ENCODE measurements around the gene LSM7.
"Not testable (repeated sequence)": the region's sequence is repeated elsewhere in the genome, so short reads cannot be mapped to it uniquely, and the experiment has no call there.

LSM7 gene

DNA sequence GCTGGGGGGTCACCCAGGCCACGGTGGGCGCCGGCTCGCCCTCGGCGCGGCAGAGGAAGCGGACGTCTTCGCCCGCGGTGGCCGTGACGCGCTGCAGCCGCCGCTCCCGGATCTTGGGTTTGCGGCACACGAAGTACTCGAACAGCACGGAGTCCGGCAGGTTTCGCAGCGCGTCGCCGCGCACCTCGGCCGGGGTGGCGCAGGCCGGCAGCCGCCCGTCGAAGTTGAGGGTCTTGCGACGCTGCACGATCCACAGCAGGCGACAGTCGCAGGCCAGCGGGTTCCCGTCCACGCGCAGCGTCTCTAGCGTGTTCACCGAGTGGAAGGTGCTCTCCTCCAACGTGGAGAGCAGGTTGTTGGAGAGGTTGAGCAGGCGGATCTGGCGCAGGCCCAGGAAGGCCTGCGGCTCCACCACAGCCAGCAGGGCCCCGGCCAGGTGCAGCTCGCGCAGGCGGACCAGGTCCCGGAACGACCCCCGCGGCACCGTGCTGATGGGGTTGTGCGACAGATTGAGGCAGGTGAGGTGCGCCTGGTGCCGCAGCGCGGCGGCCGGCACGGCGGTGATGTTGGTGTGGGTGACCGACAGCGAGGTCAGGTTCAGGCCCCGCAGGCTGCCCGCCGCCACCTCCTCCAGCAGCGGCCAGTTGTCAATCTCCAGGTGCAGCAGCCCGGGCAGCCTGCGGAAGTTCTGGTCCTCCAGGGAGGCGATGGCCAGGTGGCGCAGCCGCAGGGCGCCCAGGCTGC lies 37.8 kb downstream of the LSM7 start:
- Mint-ChIP-seq H3K36me3 (no peaks in the 10 kb centered on the region), H3K27ac (no peak overlapping the region), H3K27me3 (no peaks in the 10 kb centered on the region), H3K9me3 (ENCODE audit: low read depth) (no peaks in the 10 kb centered on the region), H3K4me1 (ENCODE audit: low read depth) (peaks cover 20% of the 10 kb centered on the region), H3K4me3 (peak overlapping the region; percentile 69)

DNA sequence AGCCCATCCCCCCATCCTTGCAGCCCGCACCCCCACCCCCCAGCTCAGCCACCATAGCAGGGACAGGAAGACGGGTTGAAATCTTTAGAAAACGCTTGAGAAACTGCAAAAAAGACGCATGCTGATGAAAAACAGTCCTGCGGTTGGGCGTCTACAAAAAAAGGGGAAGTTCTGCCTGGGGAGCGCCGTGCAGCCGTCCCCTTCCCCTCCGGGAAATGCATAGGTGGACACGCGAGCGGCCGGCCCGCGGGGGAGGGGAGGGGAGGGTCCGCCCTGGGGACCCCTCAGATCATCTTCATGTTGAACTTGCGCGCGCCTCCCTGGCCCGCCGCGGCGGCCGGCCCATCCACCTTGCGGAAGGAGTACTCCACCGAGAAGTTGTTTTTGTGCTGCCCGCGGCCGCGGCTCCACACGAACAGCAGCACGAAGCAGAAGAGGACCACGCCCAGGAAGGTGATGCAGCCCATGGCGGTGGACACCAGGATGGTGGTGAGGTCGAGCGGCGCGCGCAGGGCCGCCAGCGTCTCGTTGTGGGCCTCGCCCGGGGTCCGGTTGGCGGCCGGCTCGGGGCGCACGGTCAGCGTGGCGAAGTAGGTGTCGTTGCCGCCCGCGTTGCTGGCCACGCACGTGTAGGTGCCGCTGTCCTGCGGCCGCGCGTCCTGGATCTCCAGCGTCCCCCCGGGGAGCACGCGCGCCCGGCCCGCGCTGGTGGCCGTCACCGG lies 38.5 kb downstream of the LSM7 start:
- no peaks in the 10 kb centered on the region for H3K27me3 Mint-ChIP-seq
- peak overlapping the region; percentile 83 for H3K4me3 Mint-ChIP-seq
- H3K9me3 Mint-ChIP-seq (ENCODE audit: low read depth), result no peaks in the 10 kb centered on the region
- peak overlapping the region; percentile 73 for H3K27ac Mint-ChIP-seq
- no peaks in the 10 kb centered on the region for H3K36me3 Mint-ChIP-seq
- H3K4me1 Mint-ChIP-seq (ENCODE audit: low read depth), result peaks cover 20% of the 10 kb centered on the region

DNA sequence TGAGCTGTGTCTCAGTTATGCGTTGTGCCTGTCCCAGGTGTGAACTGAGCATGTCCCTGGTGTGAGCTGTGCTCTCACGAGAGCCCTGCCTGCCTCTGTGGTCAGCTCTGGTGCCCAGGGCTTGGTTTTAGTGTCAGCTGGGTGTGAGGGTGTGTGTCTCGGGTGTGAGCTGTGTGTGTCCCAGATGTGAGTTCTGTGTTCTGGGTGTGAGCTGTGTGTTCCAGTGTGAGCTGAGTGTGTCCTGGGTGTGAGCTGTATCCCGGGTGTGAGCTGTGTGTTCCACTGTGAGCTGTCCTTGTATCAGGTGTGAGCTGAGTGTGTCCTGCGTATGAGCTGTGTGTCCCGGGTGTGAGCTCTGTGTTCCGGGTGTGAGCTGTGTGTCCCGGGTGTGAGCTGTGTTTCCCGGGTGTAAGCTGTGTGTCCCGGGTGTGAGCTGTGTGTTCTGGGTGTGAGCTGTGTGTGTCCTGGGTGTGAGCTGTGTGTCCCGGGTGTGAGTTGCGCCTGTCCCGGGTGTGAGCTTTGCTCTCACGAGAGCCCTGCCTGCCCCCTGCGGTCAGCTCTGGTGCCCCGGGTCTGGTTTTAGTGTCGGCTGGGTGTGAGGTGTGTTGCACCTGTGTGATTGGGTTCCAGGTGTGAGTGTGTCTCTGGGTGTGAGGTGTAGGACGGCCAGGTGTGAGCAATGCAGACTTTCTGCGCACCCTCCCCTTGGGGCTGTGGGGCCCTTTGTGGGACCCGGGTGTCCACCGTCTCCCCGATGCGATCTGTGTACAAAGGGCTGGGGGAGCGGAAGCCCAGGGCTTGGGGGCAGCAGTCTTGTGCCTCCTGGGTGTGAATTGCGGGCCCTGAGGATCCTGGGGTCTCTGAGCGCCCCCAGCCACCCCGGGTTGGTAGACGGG lies 39.3 kb downstream of the LSM7 start:
- no peaks in the 10 kb centered on the region for H3K9me3 Mint-ChIP-seq (ENCODE audit: low read depth)
- H3K27ac Mint-ChIP-seq, result peak overlapping the region; percentile 54
- H3K4me3 Mint-ChIP-seq, result peak overlapping the region; percentile 83
- no peaks in the 10 kb centered on the region for H3K27me3 Mint-ChIP-seq
- H3K4me1 Mint-ChIP-seq (ENCODE audit: low read depth), result peaks cover 20% of the 10 kb centered on the region
- H3K36me3 Mint-ChIP-seq, result no peaks in the 10 kb centered on the region

DNA sequence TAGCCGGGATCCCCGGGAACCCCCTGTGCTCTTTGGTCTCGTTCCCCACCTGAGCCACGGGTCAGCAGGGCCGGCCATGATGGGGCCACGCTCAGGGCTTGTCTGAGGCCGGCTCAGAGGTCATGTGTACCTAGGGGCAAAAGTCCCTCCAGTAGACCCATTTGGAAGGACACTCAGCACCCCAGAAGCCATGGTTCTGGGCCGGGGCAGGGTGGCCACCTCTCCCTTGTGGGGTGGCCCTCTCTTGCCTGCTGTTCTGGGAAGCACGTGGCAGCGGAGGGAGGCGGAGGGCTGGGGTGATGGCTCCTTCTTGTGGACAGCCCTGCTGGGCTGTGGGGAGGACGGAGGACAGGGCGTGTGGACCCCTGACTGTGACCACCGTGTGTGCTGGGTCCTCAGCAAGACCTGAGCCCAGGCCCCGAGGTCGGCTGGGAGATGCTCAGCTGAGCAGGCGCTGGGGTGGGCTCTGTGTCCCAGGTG lies 40.0 kb downstream of the LSM7 start:
- Mint-ChIP-seq H3K9me3 (ENCODE audit: low read depth) (no peaks in the 10 kb centered on the region), H3K4me1 (ENCODE audit: low read depth) (peaks cover 17% of the 10 kb centered on the region), H3K27ac (no peak overlapping the region), H3K36me3 (no peaks in the 10 kb centered on the region), H3K4me3 (peak overlapping the region; percentile 83), H3K27me3 (no peaks in the 10 kb centered on the region)

DNA sequence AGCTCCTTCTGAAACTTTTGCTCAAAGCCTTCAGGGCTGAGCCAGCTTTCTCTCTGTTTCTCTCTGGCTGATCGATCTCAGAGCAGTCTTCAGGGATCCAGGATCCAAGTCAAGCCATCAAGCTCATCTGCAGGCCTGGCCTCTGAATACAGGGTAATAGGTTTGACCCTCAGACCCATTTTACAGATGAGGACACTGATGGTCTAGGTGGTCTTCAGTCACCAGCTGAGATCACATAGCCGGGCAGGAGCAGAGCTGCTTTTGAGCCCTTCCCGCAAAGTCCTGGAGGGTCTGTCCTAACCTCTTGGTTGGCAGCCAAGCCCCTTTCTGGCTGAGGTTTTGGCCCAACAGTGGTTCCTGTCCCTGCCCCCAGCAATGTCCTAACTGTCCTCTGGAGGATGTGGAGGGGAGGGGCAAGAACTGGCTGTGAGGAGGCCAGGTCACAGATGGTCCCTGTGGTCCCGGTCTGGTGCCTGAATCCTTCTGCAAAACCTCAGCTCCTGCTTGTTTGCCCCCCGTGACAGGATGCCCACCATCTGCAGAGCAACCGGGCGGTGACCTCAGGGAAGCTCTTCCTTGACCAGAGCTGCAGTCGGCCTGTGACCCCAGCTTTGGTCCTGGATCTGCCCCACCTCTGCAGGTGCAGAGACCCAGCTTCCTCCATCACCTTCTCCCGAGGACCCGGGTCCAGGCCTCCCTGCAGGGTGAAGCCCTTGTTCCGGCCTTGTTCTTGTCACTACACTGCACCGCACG lies 40.6 kb downstream of the LSM7 start:
- Mint-ChIP-seq H3K4me1 (ENCODE audit: low read depth) (peaks cover 19% of the 10 kb centered on the region), H3K4me3 (no peak overlapping the region), H3K27me3 (no peaks in the 10 kb centered on the region), H3K9me3 (ENCODE audit: low read depth) (no peaks in the 10 kb centered on the region), H3K27ac (no peak overlapping the region), H3K36me3 (no peaks in the 10 kb centered on the region)

DNA sequence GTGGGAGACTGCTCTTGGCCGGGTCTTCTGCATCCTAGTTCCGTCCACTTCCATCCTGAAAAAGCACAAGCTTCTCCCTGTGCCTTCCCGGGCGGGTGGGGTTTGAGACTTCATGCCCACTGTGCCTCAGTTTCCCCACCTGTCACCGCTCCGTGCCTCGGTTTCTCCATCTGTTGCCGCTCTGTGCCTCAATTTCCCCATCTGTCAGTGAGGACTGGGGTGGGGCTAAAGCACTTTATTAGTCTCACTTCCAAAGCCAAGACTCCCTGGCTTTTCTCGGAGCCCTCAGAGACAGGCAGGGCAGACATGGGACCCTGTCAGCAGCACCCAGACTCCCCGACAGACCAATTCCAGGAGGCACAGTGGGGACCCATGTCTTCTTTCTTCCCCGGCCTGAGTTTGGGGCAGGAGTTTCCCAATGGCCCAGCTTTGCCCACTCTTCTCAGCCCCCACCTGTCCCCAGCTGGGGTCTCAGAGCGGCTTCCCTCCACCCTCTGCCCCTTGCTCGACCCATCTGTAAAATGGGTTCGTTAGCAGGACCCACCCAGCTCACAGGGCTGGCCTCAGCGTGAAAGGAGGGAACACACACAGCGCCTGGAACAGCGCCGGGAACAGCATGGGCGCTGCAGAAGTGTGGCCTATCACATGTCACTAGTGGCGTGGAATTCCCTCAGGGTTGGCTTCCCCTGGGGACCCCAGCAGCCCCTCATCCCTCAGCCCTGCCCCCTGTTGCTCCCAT lies 41.8 kb downstream of the LSM7 start:
- H3K27me3 Mint-ChIP-seq, result no peaks in the 10 kb centered on the region

DNA sequence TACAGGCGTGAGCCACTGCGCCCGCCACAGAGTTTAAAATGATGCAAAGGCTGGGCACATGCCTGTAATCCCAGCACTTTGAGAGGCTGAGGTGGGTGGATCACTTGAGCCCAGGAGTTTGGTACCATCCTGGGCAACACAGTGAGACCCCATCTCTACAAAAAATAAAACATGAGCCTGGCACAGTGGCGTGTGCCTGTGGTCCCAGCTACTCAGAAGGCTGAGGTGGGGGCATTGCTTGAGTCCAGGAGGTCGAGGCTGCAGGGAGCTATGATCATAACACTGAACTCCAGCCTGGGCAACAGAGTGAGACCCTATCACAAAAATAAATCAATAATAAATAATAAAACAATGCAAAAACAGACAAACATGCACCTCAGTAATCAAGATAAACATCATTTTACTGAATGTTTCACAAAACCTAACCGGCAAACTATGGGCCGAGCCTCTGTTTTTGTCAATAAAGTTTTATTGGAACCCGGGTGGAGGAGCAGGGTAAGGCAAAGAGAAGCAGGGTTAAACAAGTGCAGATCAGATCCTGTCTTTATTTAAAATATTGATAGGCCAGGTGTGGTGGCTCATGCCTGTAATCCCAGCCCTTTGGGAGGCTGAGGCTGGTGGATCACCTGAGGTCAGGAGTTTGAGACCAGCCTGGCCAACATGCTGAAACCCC lies 44.4 kb downstream of the LSM7 start:
- Mint-ChIP-seq H3K27ac (no peak overlapping the region), H3K36me3 (no peaks in the 10 kb centered on the region), H3K4me1 (ENCODE audit: low read depth) (peaks cover 14% of the 10 kb centered on the region), H3K4me3 (no peak overlapping the region), H3K27me3 (no peaks in the 10 kb centered on the region), H3K9me3 (ENCODE audit: low read depth) (no peaks in the 10 kb centered on the region)

More for the DNA sequence above, 41.8 kb downstream of the LSM7 start:
- Mint-ChIP-seq H3K27ac (no peak overlapping the region), H3K4me3 (no peak overlapping the region), H3K36me3 (no peaks in the 10 kb centered on the region), H3K9me3 (ENCODE audit: low read depth) (no peaks in the 10 kb centered on the region), H3K4me1 (ENCODE audit: low read depth) (peaks cover 24% of the 10 kb centered on the region)

DNA sequence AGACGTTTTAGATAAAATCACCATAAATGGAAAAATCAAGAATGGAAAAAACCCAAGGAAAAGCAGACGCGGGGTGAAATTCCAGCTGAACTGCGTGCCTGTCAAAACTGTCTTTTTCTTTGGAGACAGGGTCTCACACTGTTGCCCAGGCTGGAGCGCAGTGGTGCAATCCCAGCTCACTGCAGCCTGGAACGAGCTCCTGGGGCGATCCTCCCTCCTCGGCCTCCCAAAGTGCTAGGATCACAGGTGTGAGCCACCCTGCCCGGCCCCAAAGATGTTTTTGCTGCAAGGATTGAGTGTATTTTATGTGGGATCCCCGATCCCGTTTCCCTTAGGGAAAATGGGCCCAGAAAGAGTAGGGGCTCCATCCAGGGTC lies 45.5 kb downstream of the LSM7 start:
- H3K36me3 Mint-ChIP-seq, result no peaks in the 10 kb centered on the region
- no peaks in the 10 kb centered on the region for H3K27me3 Mint-ChIP-seq
- no peaks in the 10 kb centered on the region for H3K9me3 Mint-ChIP-seq (ENCODE audit: low read depth)
- H3K27ac Mint-ChIP-seq, result peak overlapping the region; percentile 6
- H3K4me1 Mint-ChIP-seq (ENCODE audit: low read depth), result peaks cover 7% of the 10 kb centered on the region
- H3K4me3 Mint-ChIP-seq, result peak overlapping the region; percentile 57

DNA sequence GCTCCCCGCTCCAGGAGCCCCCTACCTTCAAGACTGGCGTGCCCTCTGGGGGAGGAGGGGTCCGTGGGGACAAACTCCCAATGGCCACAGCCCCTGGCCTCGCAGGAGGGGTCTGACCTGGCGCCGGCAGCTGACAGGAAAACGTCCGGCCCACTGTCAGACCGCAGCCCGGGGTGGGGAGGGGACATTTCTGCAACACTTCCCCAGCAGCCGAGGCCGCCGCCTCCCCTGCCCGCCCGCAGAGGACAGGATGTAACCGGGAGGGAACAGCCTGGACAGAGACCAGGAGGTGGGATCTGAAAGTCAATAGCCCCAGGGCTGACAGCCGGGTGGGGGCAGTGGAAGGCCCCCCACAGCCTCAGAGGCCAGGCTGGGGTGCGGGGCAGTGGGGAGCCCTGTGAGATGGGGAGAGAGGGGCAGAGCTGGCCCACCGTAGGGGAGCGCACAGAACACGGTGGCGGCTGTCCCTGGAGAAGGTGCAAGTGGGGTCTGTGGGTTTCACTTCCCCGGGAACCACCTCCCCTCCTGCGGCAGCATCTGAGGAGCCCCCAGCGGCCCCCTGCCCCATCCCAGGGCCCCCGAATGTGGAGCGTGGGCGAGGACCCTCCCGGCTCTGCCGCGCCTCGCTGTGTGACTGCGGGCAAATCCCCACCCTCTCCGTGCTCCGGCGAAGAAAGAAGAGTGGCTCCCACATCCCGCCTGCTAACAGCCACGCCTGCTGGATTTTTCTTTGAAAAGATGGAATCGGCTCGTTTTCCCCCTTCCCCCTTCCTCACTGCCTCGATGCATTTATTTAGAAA lies 46.1 kb downstream of the LSM7 start, which contains the start of gene PEAK3:
Gene PEAK3 (minus strand): TSS at position 114 of the 800 bp plus-strand sequence. CDS start 1,244 bp downstream, outside the sequence.
- no peaks in the 10 kb centered on the region for H3K36me3 Mint-ChIP-seq
- no peaks in the 10 kb centered on the region for H3K27me3 Mint-ChIP-seq
- H3K9me3 Mint-ChIP-seq (ENCODE audit: low read depth), result no peaks in the 10 kb centered on the region
- peak within 1 kb of the TSS; percentile 6 for H3K27ac Mint-ChIP-seq
- peak within 1 kb of the TSS; percentile 57 for H3K4me3 Mint-ChIP-seq
- H3K4me1 Mint-ChIP-seq (ENCODE audit: low read depth), result peaks cover 7% of the 10 kb centered on the region

DNA sequence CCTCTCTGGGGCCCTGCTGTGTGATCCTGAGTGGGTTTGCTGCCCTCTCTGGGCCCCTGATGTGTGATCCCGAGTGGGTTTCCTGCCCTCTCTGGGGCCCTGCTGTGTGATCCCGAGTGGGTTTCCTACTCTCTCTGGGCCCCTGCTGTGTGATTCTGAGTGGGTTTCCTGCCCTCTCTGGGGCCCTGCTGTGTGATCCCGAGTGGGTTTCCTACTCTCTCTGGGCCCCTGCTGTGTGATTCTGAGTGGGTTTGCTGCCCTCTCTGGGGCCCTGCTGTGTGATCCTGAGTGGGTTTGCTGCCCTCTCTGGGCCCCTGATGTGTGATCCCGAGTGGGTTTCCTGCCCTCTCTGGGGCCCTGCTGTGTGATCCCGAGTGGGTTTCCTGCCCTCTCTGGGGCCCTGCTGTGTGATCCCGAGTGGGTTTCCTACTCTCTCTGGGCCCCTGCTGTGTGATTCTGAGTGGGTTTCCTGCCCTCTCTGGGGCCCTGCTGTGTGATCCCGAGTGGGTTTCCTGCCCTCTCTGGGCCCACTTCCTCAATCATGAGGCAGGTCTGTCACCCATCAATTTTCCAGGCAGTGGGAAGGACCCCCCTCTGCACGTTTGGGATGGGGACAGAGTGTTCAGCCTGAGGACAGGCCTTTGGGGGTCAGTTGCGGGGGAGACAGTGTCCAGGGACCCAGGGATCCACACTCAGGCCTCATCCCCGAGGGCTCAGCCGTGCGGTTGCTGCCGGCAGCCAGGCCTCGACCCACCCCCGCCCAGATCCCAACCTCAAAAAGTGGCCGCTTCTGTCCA lies 46.9 kb downstream of the LSM7 start:
- not testable (repeated sequence) for H3K27ac Mint-ChIP-seq; H3K4me3 Mint-ChIP-seq; H3K9me3 Mint-ChIP-seq (ENCODE audit: low read depth); H3K4me1 Mint-ChIP-seq (ENCODE audit: low read depth); H3K36me3 Mint-ChIP-seq; H3K27me3 Mint-ChIP-seq

DNA sequence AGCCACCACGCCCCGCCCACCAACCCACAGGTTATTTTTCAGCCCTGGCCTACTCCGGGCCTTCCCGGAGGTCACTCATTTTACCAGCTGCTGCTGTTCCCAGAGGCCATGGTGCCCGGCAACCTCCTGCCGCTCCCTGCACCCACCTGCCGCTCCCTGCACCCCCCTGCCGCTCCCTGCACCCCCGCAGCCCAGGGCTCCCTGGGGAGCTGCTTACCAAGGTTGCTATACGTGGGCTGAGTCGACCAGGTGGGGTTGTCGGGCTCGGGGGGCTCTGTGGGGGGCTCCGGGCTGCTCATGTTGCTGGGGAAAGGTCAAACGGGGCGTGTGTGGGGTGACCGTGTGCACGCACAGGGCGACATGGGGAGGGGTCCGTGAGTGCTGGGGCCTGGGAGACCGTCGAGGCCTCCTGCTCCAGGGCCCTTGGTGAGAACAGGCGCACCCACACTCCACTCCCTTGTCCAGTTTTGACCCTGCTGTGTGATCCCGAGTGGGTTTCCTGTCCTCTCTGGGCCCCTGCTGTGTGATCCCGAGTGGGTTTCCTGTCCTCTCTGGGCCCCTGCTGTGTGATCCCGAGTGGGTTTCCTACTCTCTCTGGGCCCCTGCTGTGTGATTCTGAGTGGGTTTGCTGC lies 47.6 kb downstream of the LSM7 start:
- no peak overlapping the region for H3K4me3 Mint-ChIP-seq
- peaks cover 7% of the 10 kb centered on the region for H3K4me1 Mint-ChIP-seq (ENCODE audit: low read depth)
- no peaks in the 10 kb centered on the region for H3K27me3 Mint-ChIP-seq
- no peaks in the 10 kb centered on the region for H3K36me3 Mint-ChIP-seq
- H3K27ac Mint-ChIP-seq, result no peak overlapping the region
- no peaks in the 10 kb centered on the region for H3K9me3 Mint-ChIP-seq (ENCODE audit: low read depth)
